AG10803 (cell line): ENCODE data around the gene RPS23.

Experiments
- DNase-seq: peaks from one replicate; pipeline ENCODE4 v3.0.0; 2010; ENCODE audit warnings: low read depth
- H3K4me3 ChIP-seq: 2 replicates; pipeline ENCODE4 v1.5.1; 2011; ENCODE audit warnings: mild to moderate bottlenecking, low read length, control low read depth
- CTCF ChIP-seq: conservative IDR thresholded peaks from 2 replicates; pipeline ENCODE4 v1.5.1; 2011; ENCODE audit warnings: mild to moderate bottlenecking, low read length, control low read depth, inconsistent platforms

RPS23 gene

DNA sequence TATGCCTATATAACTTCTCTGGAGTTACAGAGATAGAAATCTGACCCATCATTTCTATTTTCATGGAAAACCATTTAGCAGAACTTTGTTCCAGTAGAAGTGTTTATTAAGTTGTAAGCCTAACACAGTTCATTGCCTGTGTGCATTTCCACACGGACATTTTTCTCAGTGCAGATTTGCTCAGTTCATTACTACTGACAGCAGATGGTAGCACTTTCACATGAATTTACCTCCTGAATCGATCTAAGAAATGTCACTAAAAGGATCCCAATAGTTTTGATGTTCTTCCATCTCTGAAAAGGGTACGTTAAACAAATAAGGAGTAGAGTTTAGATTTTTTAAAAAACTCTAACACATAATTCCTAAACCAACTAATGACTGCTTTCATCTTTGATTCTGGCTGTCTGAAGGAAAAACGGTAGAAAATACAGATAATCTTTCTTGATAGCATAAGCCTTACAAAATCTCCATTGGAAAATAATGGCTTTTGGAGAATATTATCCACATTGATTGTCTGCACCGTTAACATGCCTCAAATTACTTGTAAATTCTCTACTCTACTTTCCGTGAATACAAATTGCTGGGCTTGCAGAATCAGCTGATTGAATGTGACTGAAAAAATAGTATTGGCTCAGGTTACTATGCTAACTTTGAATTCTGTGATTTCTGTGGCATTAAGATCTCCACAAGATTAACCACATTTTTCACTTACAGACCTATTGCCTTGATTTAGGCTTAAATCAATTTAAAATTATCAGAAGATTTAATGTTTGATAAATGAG, 33.1 kb downstream of the RPS23 start:
- DNase-seq, result peak; percentile 9
- no peak for TF ChIP-seq CTCF
- no peak overlapping the region for H3K4me3 ChIP-seq

- no peak for DNase-seq
- TF ChIP-seq CTCF, result no peak
- no peak overlapping the region for H3K4me3 ChIP-seq
Observed at GRCh38 chr5:82244151-82244550, 34.0 kb downstream of the RPS23 start.

GRCh38 chr5:82234885-82235284, 43.3 kb downstream of the RPS23 start:
- TF ChIP-seq CTCF, result no peak
- no peak overlapping the region for H3K4me3 ChIP-seq

GRCh38 chr5:82225525-82226172, 52.5 kb downstream of the RPS23 start:
- peak; percentile 90 for TF ChIP-seq CTCF
- H3K4me3 ChIP-seq, result no peak overlapping the region
- peak; percentile 46 for DNase-seq

More at GRCh38 chr5:82234885-82235284, 43.3 kb downstream of the RPS23 start:
- no peak for DNase-seq
